GM21529 (cell line): ENCODE results near the gene ATP2C2.
"Not testable (repeated sequence)": the region's sequence is repeated elsewhere in the genome, so short reads cannot be mapped to it uniquely, and the experiment has no call there.

Experiments used
- ATAC-seq: cut with Tn5 transposase; IDR thresholded peaks from one replicate; pipeline ENCODE4 v1.9.1; 2021; ENCODE audit not compliant: unreplicated experiment

The ATP2C2 gene

GRCh38 chr16:84396082-84396481, 27.7 kb downstream of the ATP2C2 start:
- ATAC-seq: not testable (repeated sequence)

GRCh38 chr16:84396537-84397008, 28.2 kb downstream of the ATP2C2 start:
- ATAC-seq: no peak

- ATAC-seq: no peak
These were observed 28.8 kb downstream of the ATP2C2 start for GRCh38 chr16:84397090-84397489.

GRCh38 chr16:84398701-84399100, 30.4 kb downstream of the ATP2C2 start:
- ATAC-seq: no peak

- not testable (repeated sequence) for ATAC-seq
These were observed 31.6 kb downstream of the ATP2C2 start for GRCh38 chr16:84399912-84400311.

- ATAC-seq: not testable (repeated sequence)
These were observed 35.1 kb downstream of the ATP2C2 start for GRCh38 chr16:84403435-84403834.

GRCh38 chr16:84404324-84404723, 36.0 kb downstream of the ATP2C2 start:
- no peak for ATAC-seq

- no peak for ATAC-seq
These were observed 36.8 kb downstream of the ATP2C2 start for GRCh38 chr16:84404936-84405639.

- ATAC-seq: no peak
These were observed 37.9 kb downstream of the ATP2C2 start for GRCh38 chr16:84406006-84406963.

- ATAC-seq: no peak
These were observed 39.4 kb downstream of the ATP2C2 start for GRCh38 chr16:84407588-84408313.

- ATAC-seq: no peak
These were observed 40.0 kb downstream of the ATP2C2 start for GRCh38 chr16:84408314-84408690.

GRCh38 chr16:84408856-84409255, 40.5 kb downstream of the ATP2C2 start:
- no peak for ATAC-seq

GRCh38 chr16:84410361-84411138, 42.2 kb downstream of the ATP2C2 start:
- ATAC-seq: no peak

- no peak for ATAC-seq
These were observed 43.4 kb downstream of the ATP2C2 start for GRCh38 chr16:84411768-84412167.

GRCh38 chr16:84412262-84412661, 43.9 kb downstream of the ATP2C2 start:
- no peak for ATAC-seq

GRCh38 chr16:84413244-84414004, 45.1 kb downstream of the ATP2C2 start:
- ATAC-seq: no peak

- ATAC-seq: no peak
These were observed 46.5 kb downstream of the ATP2C2 start for GRCh38 chr16:84414789-84415326.

- no peak for ATAC-seq
These were observed 48.3 kb downstream of the ATP2C2 start for GRCh38 chr16:84416407-84417321.
